Measurements from ENCODE around the gene ERLIN1. TPM values are rescaled to one million over a fixed set of nuclear protein-coding genes. Genes with fewer than 3 reads are reported as not detected.

ERLIN1 gene
- polyA plus RNA-seq, 1 donor (not counting 4 experiments of a cell fraction or from before 2014, with no cell fraction given) = 45.6 TPM

DNA sequence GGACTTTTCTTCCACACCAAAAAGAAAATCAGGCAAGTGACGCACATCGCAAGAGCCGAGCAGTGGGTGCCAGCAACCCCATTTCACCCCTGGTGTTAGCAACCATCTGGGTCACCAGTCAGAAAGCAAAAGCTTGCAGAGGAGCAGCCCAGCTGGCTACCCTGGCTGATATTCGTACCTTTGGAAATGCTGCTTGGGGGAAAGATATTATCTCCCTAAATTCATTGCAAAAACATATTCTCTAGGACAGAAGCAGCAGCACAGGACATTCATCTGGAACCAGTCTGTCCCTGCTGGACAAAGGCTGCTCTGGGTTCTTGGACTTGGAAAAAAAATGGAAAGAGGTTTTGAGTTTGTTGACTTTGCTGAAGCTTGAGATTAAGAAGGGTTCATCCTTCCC, 45.8 kb downstream of the ERLIN1 start:
- FAIRE-seq (peak; percentile 26), DNase-seq (ENCODE audit: low read depth, low spot score) (no peak)
- no peaks in the 10 kb centered on the region for H3K4me1 ChIP-seq (ENCODE audit: control insufficient read depth, extremely low read depth, insufficient read depth, low read length)
- no peaks in the 10 kb centered on the region for H3K9me3 ChIP-seq (ENCODE audit: control insufficient read depth, low read depth, low read length)
- no peak overlapping the region for H3K9ac ChIP-seq (ENCODE audit: control insufficient read depth, extremely low read depth, insufficient read depth, low read length)
- no peaks in the 10 kb centered on the region for H3K9me1 ChIP-seq (ENCODE audit: control insufficient read depth, extremely low read depth, insufficient read depth, low read length)
- H3K36me3 ChIP-seq (ENCODE audit: control insufficient read depth in 2 of 2, extremely low read depth in 1 of 2, insufficient read depth in 2 of 2, low read length in 2 of 2) = no peaks in the 10 kb centered on the region
- H4K20me1 ChIP-seq (ENCODE audit: control insufficient read depth, extremely low read depth, insufficient read depth, low read length) = no peaks in the 10 kb centered on the region
- no peak overlapping the region for H3K4me3 ChIP-seq (ENCODE audit: control insufficient read depth in 2 of 3, extremely low read depth in 1 of 3, insufficient read depth in 2 of 3, low read depth in 1 of 3, low read length in 3 of 3)
- TF ChIP-seq, protein P1, sequence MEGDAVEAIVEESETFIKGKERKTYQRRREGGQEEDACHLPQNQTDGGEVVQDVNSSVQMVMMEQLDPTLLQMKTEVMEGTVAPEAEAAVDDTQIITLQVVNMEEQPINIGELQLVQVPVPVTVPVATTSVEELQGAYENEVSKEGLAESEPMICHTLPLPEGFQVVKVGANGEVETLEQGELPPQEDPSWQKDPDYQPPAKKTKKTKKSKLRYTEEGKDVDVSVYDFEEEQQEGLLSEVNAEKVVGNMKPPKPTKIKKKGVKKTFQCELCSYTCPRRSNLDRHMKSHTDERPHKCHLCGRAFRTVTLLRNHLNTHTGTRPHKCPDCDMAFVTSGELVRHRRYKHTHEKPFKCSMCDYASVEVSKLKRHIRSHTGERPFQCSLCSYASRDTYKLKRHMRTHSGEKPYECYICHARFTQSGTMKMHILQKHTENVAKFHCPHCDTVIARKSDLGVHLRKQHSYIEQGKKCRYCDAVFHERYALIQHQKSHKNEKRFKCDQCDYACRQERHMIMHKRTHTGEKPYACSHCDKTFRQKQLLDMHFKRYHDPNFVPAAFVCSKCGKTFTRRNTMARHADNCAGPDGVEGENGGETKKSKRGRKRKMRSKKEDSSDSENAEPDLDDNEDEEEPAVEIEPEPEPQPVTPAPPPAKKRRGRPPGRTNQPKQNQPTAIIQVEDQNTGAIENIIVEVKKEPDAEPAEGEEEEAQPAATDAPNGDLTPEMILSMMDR (optimal IDR thresholded peaks at IDR 0.05 in 1 of 3, IDR thresholded peaks at IDR 0.05 in 1 of 3, conservative IDR thresholded peaks at IDR 0.05 in 1 of 3; ENCODE audit: extremely low read depth in 1 of 3, insufficient read depth in 2 of 3, low read length in 3 of 3) = no peak
- no peak for TF ChIP-seq EZH2 (IDR thresholded peaks at IDR 0.05; ENCODE audit: low read length)
- no peaks in the 10 kb centered on the region for H3K79me2 ChIP-seq (ENCODE audit: control insufficient read depth, insufficient read depth, low read length)
- no peak overlapping the region for H2AFZ ChIP-seq (ENCODE audit: control insufficient read depth, low read length)
- H3K4me2 ChIP-seq (ENCODE audit: control insufficient read depth, extremely low read depth, insufficient read depth, low read depth, low read length) = no peak overlapping the region
- H3K27me3 ChIP-seq (ENCODE audit: control insufficient read depth, extremely low read depth, insufficient read depth, low read length) = no peaks in the 10 kb centered on the region
- dilution Hi-C loops (cut with MboI; ENCODE audit: extremely low pct_ligation_motif_present, low sequenced_read_pairs) = no loop called here
- H3K27ac ChIP-seq (ENCODE audit: control insufficient read depth, insufficient read depth, low read length) = no peak overlapping the region

DNA sequence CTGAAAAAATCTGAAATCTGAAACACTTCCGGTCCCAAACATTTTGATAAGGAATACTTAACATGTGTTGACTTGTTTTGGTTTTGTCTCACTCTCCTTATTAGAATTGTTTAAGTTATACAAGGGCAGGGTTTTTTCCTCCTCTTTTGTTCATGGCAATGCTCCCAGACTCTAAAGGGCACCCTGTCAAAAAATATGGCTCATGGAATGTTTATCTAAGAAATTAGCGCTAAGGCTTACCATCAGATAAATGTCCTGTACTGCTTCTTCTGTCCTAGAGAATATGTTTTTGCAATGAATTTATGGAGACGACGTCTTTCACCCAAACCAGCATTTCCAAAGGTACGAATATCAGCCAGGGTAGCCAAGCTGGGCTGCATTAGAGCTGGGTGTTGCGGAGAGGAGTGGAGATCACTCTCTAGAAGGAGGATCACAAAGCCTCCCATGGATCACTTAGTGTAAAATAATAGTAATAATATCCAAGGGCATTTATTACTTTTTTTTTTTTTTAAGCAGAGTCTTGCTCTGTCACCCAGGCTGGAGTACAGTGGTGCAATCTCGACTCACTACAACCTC, 46.8 kb downstream of the ERLIN1 start:
- no peak overlapping the region for H3K27ac ChIP-seq (ENCODE audit: control insufficient read depth, insufficient read depth, low read length)
- no peak overlapping the region for H3K9ac ChIP-seq (ENCODE audit: control insufficient read depth, extremely low read depth, insufficient read depth, low read length)
- dilution Hi-C loops (cut with MboI; ENCODE audit: extremely low pct_ligation_motif_present, low sequenced_read_pairs) = no loop called here
- H4K20me1 ChIP-seq (ENCODE audit: control insufficient read depth, extremely low read depth, insufficient read depth, low read length) = no peaks in the 10 kb centered on the region
- no peak overlapping the region for H2AFZ ChIP-seq (ENCODE audit: control insufficient read depth, low read length)
- H3K36me3 ChIP-seq (ENCODE audit: control insufficient read depth in 2 of 2, extremely low read depth in 1 of 2, insufficient read depth in 2 of 2, low read length in 2 of 2) = no peaks in the 10 kb centered on the region
- no peak for FAIRE-seq
- DNase-seq (ENCODE audit: low read depth, low spot score) = no peak
- no peaks in the 10 kb centered on the region for H3K4me1 ChIP-seq (ENCODE audit: control insufficient read depth, extremely low read depth, insufficient read depth, low read length)
- H3K79me2 ChIP-seq (ENCODE audit: control insufficient read depth, insufficient read depth, low read length) = no peaks in the 10 kb centered on the region
- no peaks in the 10 kb centered on the region for H3K9me1 ChIP-seq (ENCODE audit: control insufficient read depth, extremely low read depth, insufficient read depth, low read length)
- TF ChIP-seq EZH2 (IDR thresholded peaks at IDR 0.05; ENCODE audit: low read length) = no peak
- TF ChIP-seq, protein P1 (optimal IDR thresholded peaks at IDR 0.05 in 1 of 3, IDR thresholded peaks at IDR 0.05 in 1 of 3, conservative IDR thresholded peaks at IDR 0.05 in 1 of 3; ENCODE audit: extremely low read depth in 1 of 3, insufficient read depth in 2 of 3, low read length in 3 of 3) = no peak
- H3K4me2 ChIP-seq (ENCODE audit: control insufficient read depth, extremely low read depth, insufficient read depth, low read depth, low read length) = no peak overlapping the region
- peaks cover 2% of the 10 kb centered on the region for H3K9me3 ChIP-seq (ENCODE audit: control insufficient read depth, low read depth, low read length)
- no peaks in the 10 kb centered on the region for H3K27me3 ChIP-seq (ENCODE audit: control insufficient read depth, extremely low read depth, insufficient read depth, low read length)
- no peak overlapping the region for H3K4me3 ChIP-seq (ENCODE audit: control insufficient read depth in 2 of 3, extremely low read depth in 1 of 3, insufficient read depth in 2 of 3, low read depth in 1 of 3, low read length in 3 of 3)

All from keratinocyte (primary cell).